Measurements from ENCODE around the gene NDST1. TPM values are rescaled to one million over a fixed set of nuclear protein-coding genes. Genes with fewer than 3 reads are reported as not detected.

The NDST1 gene
- total RNA-seq, 6 experiments from 2014 or later = 38.1 to 97.5 (median 76.0) TPM

DNA sequence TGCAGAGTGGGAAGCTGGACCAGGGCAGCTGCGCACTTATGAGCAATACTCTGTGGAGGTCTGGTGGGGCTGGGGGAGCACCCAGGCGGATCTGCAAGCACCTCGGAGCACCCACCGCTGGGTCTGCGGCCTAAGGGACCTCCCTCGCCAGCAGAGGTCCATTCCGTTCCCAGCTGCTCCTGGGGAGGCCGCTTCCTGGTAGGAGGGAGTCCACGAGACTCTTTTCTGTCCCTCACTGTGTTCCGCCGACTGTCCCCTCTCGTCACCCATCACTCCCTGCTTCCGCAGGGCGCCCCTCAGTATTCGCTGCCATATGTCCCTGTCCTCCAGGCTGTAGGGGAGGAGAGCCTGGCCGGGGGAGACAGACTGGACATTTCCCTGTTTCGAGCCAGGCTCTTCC is 45.5 kb downstream of the NDST1 start:
- TF ChIP-seq, protein P1, sequence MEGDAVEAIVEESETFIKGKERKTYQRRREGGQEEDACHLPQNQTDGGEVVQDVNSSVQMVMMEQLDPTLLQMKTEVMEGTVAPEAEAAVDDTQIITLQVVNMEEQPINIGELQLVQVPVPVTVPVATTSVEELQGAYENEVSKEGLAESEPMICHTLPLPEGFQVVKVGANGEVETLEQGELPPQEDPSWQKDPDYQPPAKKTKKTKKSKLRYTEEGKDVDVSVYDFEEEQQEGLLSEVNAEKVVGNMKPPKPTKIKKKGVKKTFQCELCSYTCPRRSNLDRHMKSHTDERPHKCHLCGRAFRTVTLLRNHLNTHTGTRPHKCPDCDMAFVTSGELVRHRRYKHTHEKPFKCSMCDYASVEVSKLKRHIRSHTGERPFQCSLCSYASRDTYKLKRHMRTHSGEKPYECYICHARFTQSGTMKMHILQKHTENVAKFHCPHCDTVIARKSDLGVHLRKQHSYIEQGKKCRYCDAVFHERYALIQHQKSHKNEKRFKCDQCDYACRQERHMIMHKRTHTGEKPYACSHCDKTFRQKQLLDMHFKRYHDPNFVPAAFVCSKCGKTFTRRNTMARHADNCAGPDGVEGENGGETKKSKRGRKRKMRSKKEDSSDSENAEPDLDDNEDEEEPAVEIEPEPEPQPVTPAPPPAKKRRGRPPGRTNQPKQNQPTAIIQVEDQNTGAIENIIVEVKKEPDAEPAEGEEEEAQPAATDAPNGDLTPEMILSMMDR (IDR thresholded peaks at IDR 0.05) = no peak
- no peak for TF ChIP-seq POLR2A (IDR thresholded peaks at IDR 0.05)
- Histone ChIP-seq H3K4me3 (no peak overlapping the region), H3K27me3 (no peaks in the 10 kb centered on the region), H3K36me3 (peaks cover 15 to 83% (median 50%) of the 10 kb centered on the region in 4 donors), H3K4me1 (peaks cover 0 to 5% (median 2%) of the 10 kb centered on the region in 4 donors), H3K27ac (no peak overlapping the region), H3K9me3 (no peaks in the 10 kb centered on the region)
- DNase-seq (no peak), ATAC-seq (no peak)
- no CpG with 5 or more reads among the region's 17 CpGs for WGBS (ENCODE audit: insufficient coverage, low coverage, low lambda C conversion rate, missing lambda C conversion rate)
- intact Hi-C loops (cut with DNase I) = no loop called here

DNA sequence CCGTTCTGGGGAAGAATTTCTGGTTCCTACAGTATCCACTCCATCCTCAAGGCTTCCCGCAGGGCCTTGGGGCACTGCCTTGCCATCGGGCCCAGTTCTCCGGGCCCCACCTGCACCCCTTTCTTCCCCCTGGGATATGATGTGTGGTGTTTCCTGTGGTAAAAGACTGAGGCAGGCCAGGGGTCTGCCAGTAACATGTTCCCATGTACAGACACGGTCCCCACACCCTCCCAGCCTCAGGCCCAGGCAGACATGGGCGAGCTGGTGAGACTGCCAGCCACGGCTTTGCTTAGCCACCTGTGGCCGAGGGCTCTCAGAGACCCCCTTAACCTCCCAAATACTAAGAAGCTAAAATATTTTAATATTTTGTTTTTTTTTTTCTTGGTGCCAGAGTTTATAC is 46.0 kb downstream of the NDST1 start:
- no peak for TF ChIP-seq POLR2A (IDR thresholded peaks at IDR 0.05)
- TF ChIP-seq, protein P1 (IDR thresholded peaks at IDR 0.05) = no peak
- Histone ChIP-seq H3K27me3 (no peaks in the 10 kb centered on the region), H3K27ac (no peak overlapping the region), H3K4me1 (no peaks in the 10 kb centered on the region), H3K4me3 (no peak overlapping the region), H3K9me3 (no peaks in the 10 kb centered on the region), H3K36me3 (peaks cover 15 to 78% (median 47%) of the 10 kb centered on the region in 4 donors)
- intact Hi-C loops (cut with DNase I) = no loop called here
- 86% methylated on average over 5 of the region's 8 CpGs for WGBS (ENCODE audit: insufficient coverage, low coverage, low lambda C conversion rate, missing lambda C conversion rate)
- ATAC-seq (no peak), DNase-seq (no peak)

DNA sequence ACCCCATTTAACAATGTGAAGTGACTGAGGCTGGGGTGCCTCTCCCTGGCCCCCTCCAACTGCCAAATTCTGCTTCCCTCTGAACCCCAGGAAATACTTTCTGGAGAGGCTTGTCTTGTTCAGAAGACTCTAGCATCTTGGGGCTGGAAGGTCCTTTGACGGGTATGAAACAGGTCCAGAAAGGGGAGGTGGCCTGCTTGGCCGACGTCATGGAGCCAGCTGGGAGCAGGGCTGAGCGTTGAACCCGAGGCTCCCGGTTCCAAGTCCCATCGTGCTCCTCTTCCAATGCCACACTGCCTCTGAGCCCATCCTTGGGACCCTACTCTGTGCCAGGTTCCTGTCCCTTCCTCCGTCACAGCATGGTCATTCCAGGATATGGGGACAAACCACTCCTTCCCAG is 46.9 kb downstream of the NDST1 start:
- H3K27me3 ChIP-seq = no peaks in the 10 kb centered on the region
- peaks cover 15 to 69% (median 43%) of the 10 kb centered on the region in 4 donors for H3K36me3 ChIP-seq
- WGBS (ENCODE audit: insufficient coverage, low coverage, low lambda C conversion rate, missing lambda C conversion rate) = no CpG with 5 or more reads among the region's 8 CpGs
- H3K4me3 ChIP-seq = no peak overlapping the region
- no peaks in the 10 kb centered on the region for H3K9me3 ChIP-seq
- no peak overlapping the region for H3K27ac ChIP-seq
- peak in 1 of 4 donors; percentile 7 for ATAC-seq
- intact Hi-C loops (cut with DNase I) = no loop called here
- TF ChIP-seq, protein P1 (IDR thresholded peaks at IDR 0.05) = no peak
- no peaks in the 10 kb centered on the region for H3K4me1 ChIP-seq
- no peak for DNase-seq

DNA sequence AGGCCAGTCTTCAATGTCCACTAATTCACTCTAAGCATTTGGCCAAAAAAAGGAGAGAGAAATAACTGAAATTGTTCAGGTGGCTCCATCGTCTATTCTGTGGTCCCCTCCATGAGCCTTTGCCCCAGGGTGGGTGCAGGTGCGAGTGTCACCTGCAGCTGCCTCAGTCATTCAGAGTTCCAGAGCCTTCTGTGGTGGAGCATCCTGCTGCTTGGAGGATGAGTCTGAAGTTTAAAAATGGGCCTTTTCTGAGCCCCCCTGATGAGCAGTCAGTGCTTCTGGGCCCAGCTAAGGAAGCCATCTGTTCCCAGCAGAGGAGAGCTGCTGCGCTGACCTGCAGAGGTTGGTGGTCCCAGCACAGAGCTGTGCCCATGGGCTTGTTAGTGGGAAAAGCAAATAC is 48.2 kb downstream of the NDST1 start:
- no CpG with 5 or more reads among the region's 3 CpGs for WGBS (ENCODE audit: insufficient coverage, low coverage, low lambda C conversion rate, missing lambda C conversion rate)

More for the DNA sequence above, 48.2 kb downstream of the NDST1 start:
- H3K36me3 ChIP-seq = peaks cover 7 to 56% (median 32%) of the 10 kb centered on the region in 4 donors
- peaks cover 0 to 8% (median 0%) of the 10 kb centered on the region in 4 donors for H3K4me1 ChIP-seq
- ATAC-seq (no peak), DNase-seq (no peak)
- no peak overlapping the region for H3K27ac ChIP-seq
- no peak overlapping the region for H3K4me3 ChIP-seq
- intact Hi-C loops (cut with DNase I) = no loop called here
- H3K27me3 ChIP-seq = no peaks in the 10 kb centered on the region
- TF ChIP-seq, protein P1 (IDR thresholded peaks at IDR 0.05) = no peak
- TF ChIP-seq POLR2A (IDR thresholded peaks at IDR 0.05) = no peak
- no peaks in the 10 kb centered on the region for H3K9me3 ChIP-seq
